ENCODE data around the gene PCNX1.

- TF ChIP-seq TOX (CRISPR knock-in tag; IDR thresholded peaks at IDR 0.05; ENCODE audit: borderline replicate concordance) (no peak), TSHZ2 (CRISPR knock-in tag; IDR thresholded peaks at IDR 0.05) (no peak), ZFP3 (CRISPR knock-in tag; IDR thresholded peaks at IDR 0.05) (no peak), OSR1 (CRISPR knock-in tag; IDR thresholded peaks at IDR 0.05) (no peak), ZNF565 (CRISPR knock-in tag; conservative IDR thresholded peaks at IDR 0.05; ENCODE audit: low read depth) (no peak), BACH2 (CRISPR knock-in tag; IDR thresholded peaks at IDR 0.05; ENCODE audit: borderline replicate concordance) (no peak), TCF4 (CRISPR knock-in tag; IDR thresholded peaks at IDR 0.05; ENCODE audit: borderline replicate concordance) (no peak)
These were observed 27.9 kb downstream of the PCNX1 start for GRCh38 chr14:70935135-70935534.

Measured in SK-N-SH treated with all-trans-retinoic acid at 6 μM for 48 hours (cell line).